WTC11 (cell line): ENCODE results near the gene LAMA4. TPM values are rescaled to one million over a fixed set of nuclear protein-coding genes. Genes with fewer than 3 reads are reported as not detected.

Source experiments
- ATAC-seq: fragments of 200-7000 bp; cut with Tn5 transposase; 2 replicates; pipeline ENCODE4 v1.10.0; 2021; ENCODE audit warnings: mild to moderate bottlenecking, moderate library complexity
- CTCF ChIA-PET: fragments of 300-600 bp; sonication (Branson Sonifier 250); formaldehyde crosslinking; loops from one replicate; lab custom pipeline; 2021; ENCODE audit warnings: antibody characterized with exemption; lab: Charles Lee
- POLR2A ChIA-PET: fragments of 350-600 bp; sonication (Branson Sonifier 250); formaldehyde crosslinking; loops from one replicate; lab custom pipeline; 2021; ENCODE audit warnings: antibody characterized with exemption; lab: Charles Lee
- DNase-seq: peaks from one replicate; pipeline ENCODE4 v3.0.0; 2021; ENCODE audit warnings: low spot score
- H3K27ac Mint-ChIP-seq: 2 replicates; pipeline ENCODE4 v1.8.0; 2021; ENCODE audit warnings: mixed read lengths
- H3K27me3 Mint-ChIP-seq: 2 replicates; pipeline ENCODE4 v1.8.0; 2021; ENCODE audit warnings: low read depth, mild to moderate bottlenecking, moderate library complexity, mixed read lengths
- H3K36me3 Mint-ChIP-seq: 2 replicates; pipeline ENCODE4 v1.8.0; 2021; ENCODE audit warnings: mixed read lengths
- H3K4me1 Mint-ChIP-seq: 2 replicates; pipeline ENCODE4 v1.8.0; 2022; ENCODE audit warnings: mixed read lengths
- H3K4me3 Mint-ChIP-seq: 2 replicates; pipeline ENCODE4 v1.8.0; 2021; ENCODE audit warnings: mild to moderate bottlenecking, moderate library complexity, mixed read lengths
- H3K9me3 Mint-ChIP-seq: 2 replicates; pipeline ENCODE4 v1.8.0; 2021; ENCODE audit warnings: mixed read lengths
- ATF1 ChIP-seq: sonication (generic); formaldehyde crosslinking; IDR thresholded peaks from 2 replicates; pipeline ENCODE4 v1.8.1; 2023; ENCODE audit warnings: mild to moderate bottlenecking, moderate library complexity, missing genetic modification reagents
- ATF6 ChIP-seq: sonication (generic); formaldehyde crosslinking; IDR thresholded peaks from 2 replicates; pipeline ENCODE4 v1.8.1; 2023; ENCODE audit warnings: mild to moderate bottlenecking, missing genetic modification reagents
- CBFB ChIP-seq: sonication (generic); formaldehyde crosslinking; IDR thresholded peaks from 2 replicates; pipeline ENCODE4 v1.8.1; 2022; ENCODE audit warnings: mild to moderate bottlenecking, low read depth, missing genetic modification reagents
- CREB1 ChIP-seq: sonication (generic); formaldehyde crosslinking; IDR thresholded peaks from 2 replicates; pipeline ENCODE4 v1.8.0; 2023; ENCODE audit warnings: mild to moderate bottlenecking, missing genetic modification reagents
- CREM ChIP-seq: sonication (generic); formaldehyde crosslinking; IDR thresholded peaks from 2 replicates; pipeline ENCODE4 v1.8.1; 2022; ENCODE audit warnings: mild to moderate bottlenecking, missing genetic modification reagents, moderate library complexity
- ELF4 ChIP-seq: sonication (generic); formaldehyde crosslinking; IDR thresholded peaks from 2 replicates; pipeline ENCODE4 v1.8.1; 2022; ENCODE audit warnings: low read depth, mild to moderate bottlenecking, moderate library complexity, missing genetic modification reagents
- EMX1 ChIP-seq: fragments of 250-450 bp; sonication (Bioruptor Pico); IDR thresholded peaks from 2 replicates; pipeline ENCODE4 v1.8.0; 2021; ENCODE audit warnings: mild to moderate bottlenecking
- ETV6 ChIP-seq: sonication (generic); formaldehyde crosslinking; IDR thresholded peaks from 2 replicates; pipeline ENCODE4 v1.8.1; 2022; ENCODE audit warnings: mild to moderate bottlenecking, missing genetic modification reagents
- GABPB1 ChIP-seq: sonication (generic); formaldehyde crosslinking; IDR thresholded peaks from 2 replicates; pipeline ENCODE4 v1.8.1; 2023; ENCODE audit warnings: mild to moderate bottlenecking, missing genetic modification reagents
- JUN ChIP-seq: sonication (generic); formaldehyde crosslinking; IDR thresholded peaks from 2 replicates; pipeline ENCODE4 v1.8.0; 2023; ENCODE audit warnings: mild to moderate bottlenecking, missing genetic modification reagents
- NFYB ChIP-seq: sonication (generic); formaldehyde crosslinking; conservative IDR thresholded peaks from 2 replicates; pipeline ENCODE4 v1.8.0; 2022; ENCODE audit warnings: low read depth, missing genetic modification reagents
- NR2C2 ChIP-seq: sonication (generic); formaldehyde crosslinking; IDR thresholded peaks from 2 replicates; pipeline ENCODE4 v1.8.0; 2022; ENCODE audit warnings: mild to moderate bottlenecking, missing genetic modification reagents
- PRDM15 ChIP-seq: sonication (generic); formaldehyde crosslinking; IDR thresholded peaks from 2 replicates; pipeline ENCODE4 v1.8.0; 2022; ENCODE audit warnings: missing genetic modification reagents
- ZNF317 ChIP-seq: sonication (generic); formaldehyde crosslinking; IDR thresholded peaks from 2 replicates; pipeline ENCODE4 v1.8.1; 2023; ENCODE audit warnings: low read depth, mild to moderate bottlenecking, moderate library complexity, missing genetic modification reagents, borderline replicate concordance
- ZNF671 ChIP-seq: fragments of 250-450 bp; sonication (Bioruptor Pico); IDR thresholded peaks from 2 replicates; pipeline ENCODE4 v1.8.0; 2021; ENCODE audit warnings: mild to moderate bottlenecking
- total RNA-seq: library from RNA; stranded (reverse); gene quantifications from 3 replicates; pipeline ENCODE4 v1.2.3, GENCODE V29; 2021
- TF ChIP-seq, protein P1 (sequence below): sonication (generic); formaldehyde crosslinking; IDR thresholded peaks from 2 replicates; pipeline ENCODE4 v1.8.1; 2022; ENCODE audit warnings: mild to moderate bottlenecking, missing genetic modification reagents, moderate library complexity, borderline replicate concordance
- TF ChIP-seq, protein P2 (sequence below): fragments of 250-450 bp; sonication (Bioruptor Pico); IDR thresholded peaks from 2 replicates; pipeline ENCODE4 v1.9.0; 2021; ENCODE audit warnings: moderate library complexity, mild to moderate bottlenecking, inconsistent platforms, borderline replicate concordance
- TF ChIP-seq, protein P3 (sequence below): sonication (generic); formaldehyde crosslinking; IDR thresholded peaks from 2 replicates; pipeline ENCODE4 v1.8.1; 2023; ENCODE audit warnings: mild to moderate bottlenecking, moderate library complexity, missing genetic modification reagents
- TF ChIP-seq, protein P4 (sequence below): fragments of 250-450 bp; sonication (Bioruptor Pico); IDR thresholded peaks from 2 replicates; pipeline ENCODE4 v1.9.0; 2021; ENCODE audit warnings: mild to moderate bottlenecking

LAMA4 gene
- total RNA-seq, 1 experiment from 2014 or later, result 1.6 TPM

- Mint-ChIP-seq H3K36me3 (no peaks in the 10 kb centered on the region), H3K4me1 (peaks cover 25% of the 10 kb centered on the region), H3K27ac (no peak overlapping the region), H3K27me3 (peaks cover 34% of the 10 kb centered on the region), H3K9me3 (no peaks in the 10 kb centered on the region), H3K4me3 (no peak overlapping the region)
- ChIA-PET CTCF (no interaction called here), POLR2A (no interaction called here)
- TF ChIP-seq ZNF671 (CRISPR knock-in tag), result no peak
- TF ChIP-seq NR2C2 (CRISPR knock-in tag), result no peak
- TF ChIP-seq JUN (CRISPR knock-in tag), result no peak
- TF ChIP-seq, protein P1, sequence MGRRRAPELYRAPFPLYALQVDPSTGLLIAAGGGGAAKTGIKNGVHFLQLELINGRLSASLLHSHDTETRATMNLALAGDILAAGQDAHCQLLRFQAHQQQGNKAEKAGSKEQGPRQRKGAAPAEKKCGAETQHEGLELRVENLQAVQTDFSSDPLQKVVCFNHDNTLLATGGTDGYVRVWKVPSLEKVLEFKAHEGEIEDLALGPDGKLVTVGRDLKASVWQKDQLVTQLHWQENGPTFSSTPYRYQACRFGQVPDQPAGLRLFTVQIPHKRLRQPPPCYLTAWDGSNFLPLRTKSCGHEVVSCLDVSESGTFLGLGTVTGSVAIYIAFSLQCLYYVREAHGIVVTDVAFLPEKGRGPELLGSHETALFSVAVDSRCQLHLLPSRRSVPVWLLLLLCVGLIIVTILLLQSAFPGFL (CRISPR knock-in tag), result no peak
- no peak for TF ChIP-seq CREB1 (CRISPR knock-in tag)
- TF ChIP-seq ETV6, result no peak
- TF ChIP-seq ZNF317, result no peak
- TF ChIP-seq, protein P2, sequence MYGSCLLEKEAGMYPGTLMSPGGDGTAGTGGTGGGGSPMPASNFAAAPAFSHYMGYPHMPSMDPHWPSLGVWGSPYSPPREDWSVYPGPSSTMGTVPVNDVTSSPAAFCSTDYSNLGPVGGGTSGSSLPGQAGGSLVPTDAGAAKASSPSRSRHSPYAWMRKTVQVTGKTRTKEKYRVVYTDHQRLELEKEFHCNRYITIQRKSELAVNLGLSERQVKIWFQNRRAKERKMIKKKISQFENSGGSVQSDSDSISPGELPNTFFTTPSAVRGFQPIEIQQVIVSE (CRISPR knock-in tag), result no peak
- TF ChIP-seq, protein P3, sequence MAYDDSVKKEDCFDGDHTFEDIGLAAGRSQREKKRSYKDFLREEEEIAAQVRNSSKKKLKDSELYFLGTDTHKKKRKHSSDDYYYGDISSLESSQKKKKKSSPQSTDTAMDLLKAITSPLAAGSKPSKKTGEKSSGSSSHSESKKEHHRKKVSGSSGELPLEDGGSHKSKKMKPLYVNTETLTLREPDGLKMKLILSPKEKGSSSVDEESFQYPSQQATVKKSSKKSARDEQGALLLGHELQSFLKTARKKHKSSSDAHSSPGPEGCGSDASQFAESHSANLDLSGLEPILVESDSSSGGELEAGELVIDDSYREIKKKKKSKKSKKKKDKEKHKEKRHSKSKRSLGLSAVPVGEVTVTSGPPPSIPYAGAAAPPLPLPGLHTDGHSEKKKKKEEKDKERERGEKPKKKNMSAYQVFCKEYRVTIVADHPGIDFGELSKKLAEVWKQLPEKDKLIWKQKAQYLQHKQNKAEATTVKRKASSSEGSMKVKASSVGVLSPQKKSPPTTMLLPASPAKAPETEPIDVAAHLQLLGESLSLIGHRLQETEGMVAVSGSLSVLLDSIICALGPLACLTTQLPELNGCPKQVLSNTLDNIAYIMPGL (CRISPR knock-in tag), result no peak
- TF ChIP-seq GABPB1 (CRISPR knock-in tag), result no peak
- TF ChIP-seq ELF4, result no peak
- TF ChIP-seq ATF6 (CRISPR knock-in tag), result no peak
- TF ChIP-seq CREM (CRISPR knock-in tag), result no peak
- no peak for TF ChIP-seq ATF1 (CRISPR knock-in tag)
- TF ChIP-seq, protein P4, sequence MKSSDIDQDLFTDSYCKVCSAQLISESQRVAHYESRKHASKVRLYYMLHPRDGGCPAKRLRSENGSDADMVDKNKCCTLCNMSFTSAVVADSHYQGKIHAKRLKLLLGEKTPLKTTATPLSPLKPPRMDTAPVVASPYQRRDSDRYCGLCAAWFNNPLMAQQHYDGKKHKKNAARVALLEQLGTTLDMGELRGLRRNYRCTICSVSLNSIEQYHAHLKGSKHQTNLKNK (CRISPR knock-in tag), result no peak
- TF ChIP-seq EMX1, result no peak
- no peak for ATAC-seq
- no peak for DNase-seq
These were observed 3.0 kb upstream of the LAMA4 start for GRCh38 chr6:112257178-112257855.

DNA sequence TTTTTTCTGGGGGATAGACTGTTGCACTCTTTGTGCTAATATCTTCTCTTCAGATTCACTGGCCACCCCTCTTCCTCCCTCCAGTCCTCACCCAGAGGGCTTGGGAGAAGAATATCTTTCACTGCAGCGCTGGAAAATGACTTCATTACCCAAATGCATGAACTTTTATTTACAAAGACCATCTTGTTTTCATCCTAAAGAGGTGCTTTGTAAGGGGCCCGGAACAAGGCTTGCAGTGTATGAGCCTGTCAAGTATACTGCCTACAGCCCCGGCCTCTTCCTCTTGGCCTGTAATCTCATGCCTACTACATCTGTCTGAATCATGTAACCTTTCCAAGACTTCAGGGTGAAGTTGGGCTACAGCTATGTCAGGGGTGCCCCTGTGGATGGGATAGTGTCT lies 554 bp upstream of the LAMA4 start:
- no peak for TF ChIP-seq EMX1
- CTCF ChIA-PET, result interaction anchor here (0.8 to 2.3 kb wide), 3 partner anchors 9 to 75 kb away, joined by 3 to 13 read pairs (median 4); no protein-coding TSS in a partner anchor
- peak overlapping the region; percentile 92 for H3K4me3 Mint-ChIP-seq
- DNase-seq (no peak), ATAC-seq (no peak)
- H3K9me3 Mint-ChIP-seq, result peaks cover 5% of the 10 kb centered on the region; the same call in 1 of the 2 replicates
- no peaks in the 10 kb centered on the region for H3K36me3 Mint-ChIP-seq
- H3K27me3 Mint-ChIP-seq, result peaks cover 44% of the 10 kb centered on the region
- POLR2A ChIA-PET, result no interaction called here
- H3K27ac Mint-ChIP-seq, result no peak overlapping the region
- H3K4me1 Mint-ChIP-seq, result peaks cover 25% of the 10 kb centered on the region

DNA sequence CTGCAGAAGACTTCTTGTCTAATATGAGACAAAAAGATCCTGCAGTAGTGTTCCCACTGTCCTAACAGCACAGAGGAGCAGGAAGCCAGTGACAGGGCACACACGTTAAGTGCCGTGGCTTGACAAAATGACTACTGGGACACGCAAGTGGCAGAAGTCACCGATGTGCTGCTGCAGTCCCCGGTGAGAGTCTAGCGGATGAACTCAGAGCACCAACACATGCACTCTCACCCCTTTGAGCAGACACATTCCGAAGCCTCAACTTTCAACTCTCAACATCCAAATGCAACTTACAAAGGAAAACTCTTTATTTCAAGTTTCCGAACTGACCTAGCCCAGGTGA lies 898 bp downstream of the LAMA4 start:
- Mint-ChIP-seq H3K4me1 (peaks cover 25% of the 10 kb centered on the region), H3K27me3 (peaks cover 44% of the 10 kb centered on the region), H3K9me3 (peaks cover 5% of the 10 kb centered on the region; the same call in 1 of the 2 replicates), H3K4me3 (peak overlapping the region; percentile 92), H3K36me3 (no peaks in the 10 kb centered on the region), H3K27ac (no peak overlapping the region)
- TF ChIP-seq NFYB (CRISPR knock-in tag) (no peak), CBFB (CRISPR knock-in tag) (no peak), PRDM15 (CRISPR knock-in tag) (no peak), EMX1 (no peak)
- DNase-seq, result no peak
- ATAC-seq, result peak; percentile 19
- ChIA-PET POLR2A (no interaction called here), CTCF (interaction anchor here (0.8 to 2.3 kb wide), 5 partner anchors 8 to 166 kb away, joined by 3 to 13 read pairs (median 4); partner anchors contain the start of genes FAM229B and TUBE1)
